HG03520 (cell line): ENCODE data around the gene GJB4.
"Not testable (repeated sequence)": the region's sequence is repeated elsewhere in the genome, so short reads cannot be mapped to it uniquely, and the experiment has no call there.

Experiments
- ATAC-seq: cut with Tn5 transposase; IDR thresholded peaks from one replicate; pipeline ENCODE4 v1.9.1; 2021; ENCODE audit warnings: mild to moderate bottlenecking, moderate library complexity; ENCODE audit not compliant: unreplicated experiment

Gene GJB4

DNA sequence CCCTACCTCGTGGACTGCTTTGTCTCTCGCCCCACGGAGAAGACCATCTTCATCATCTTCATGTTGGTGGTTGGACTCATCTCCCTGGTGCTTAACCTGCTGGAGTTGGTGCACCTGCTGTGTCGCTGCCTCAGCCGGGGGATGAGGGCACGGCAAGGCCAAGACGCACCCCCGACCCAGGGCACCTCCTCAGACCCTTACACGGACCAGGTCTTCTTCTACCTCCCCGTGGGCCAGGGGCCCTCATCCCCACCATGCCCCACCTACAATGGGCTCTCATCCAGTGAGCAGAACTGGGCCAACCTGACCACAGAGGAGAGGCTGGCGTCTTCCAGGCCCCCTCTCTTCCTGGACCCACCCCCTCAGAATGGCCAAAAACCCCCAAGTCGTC, 35.2 kb downstream of the GJB4 start:
- no peak for ATAC-seq

DNA sequence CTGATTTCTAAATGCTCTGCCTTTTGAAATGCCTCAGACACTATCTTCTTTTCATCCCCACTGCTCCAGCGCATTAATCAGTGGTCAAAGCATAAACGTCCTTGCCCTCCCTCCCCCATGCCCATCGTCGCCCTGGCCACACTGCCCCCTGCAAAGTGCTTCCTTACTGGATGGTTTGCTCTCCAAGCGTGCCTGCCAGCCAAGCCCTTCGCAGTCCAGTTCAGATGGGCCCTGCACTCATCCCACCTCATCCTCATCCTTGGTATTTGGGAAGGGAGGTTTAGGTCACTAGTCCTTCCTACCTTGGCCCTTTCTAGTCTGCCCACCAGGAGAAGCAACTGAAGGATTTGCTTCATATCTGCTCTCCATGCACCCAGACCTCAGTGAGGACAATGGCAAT, 36.4 kb downstream of the GJB4 start:
- ATAC-seq, result no peak

DNA sequence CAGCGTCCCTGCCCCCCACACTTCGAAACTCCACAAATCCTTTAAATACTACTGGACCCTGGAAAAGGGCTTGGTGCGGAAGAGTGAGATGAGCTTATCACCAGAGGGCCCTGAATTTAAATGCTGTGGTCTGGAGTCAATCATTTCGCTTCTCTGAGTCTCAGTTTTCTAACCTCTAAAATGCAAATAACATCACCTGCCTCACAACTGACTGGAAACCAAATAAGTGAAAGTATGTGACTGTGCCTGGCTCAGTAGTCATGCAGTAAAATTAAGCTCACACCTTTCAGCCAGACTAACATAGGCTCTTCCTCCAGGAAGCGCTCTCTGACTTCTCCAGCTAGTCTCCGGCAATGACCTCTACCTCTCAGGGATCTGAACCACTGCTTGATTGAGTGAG, 37.5 kb downstream of the GJB4 start:
- no peak for ATAC-seq

DNA sequence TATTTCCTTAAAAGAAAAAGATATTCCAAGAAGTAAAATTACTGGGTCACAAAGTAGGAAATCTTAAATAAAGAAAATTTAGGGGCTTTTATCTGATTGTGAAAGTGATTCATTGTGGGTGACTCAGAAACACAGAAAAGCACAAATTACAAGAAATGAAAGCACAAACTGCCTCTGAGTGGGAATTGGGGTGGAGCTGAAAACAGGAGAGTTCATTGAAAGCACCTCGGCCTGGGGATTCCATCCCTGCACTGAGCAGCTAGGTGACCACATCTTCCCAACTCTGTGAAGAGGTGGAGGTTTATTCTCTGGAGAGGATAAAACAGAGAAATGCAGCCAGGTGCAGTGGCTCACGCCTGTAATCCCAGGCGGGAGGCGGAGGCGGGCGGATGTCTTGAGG, 40.7 kb downstream of the GJB4 start:
- ATAC-seq, result no peak

DNA sequence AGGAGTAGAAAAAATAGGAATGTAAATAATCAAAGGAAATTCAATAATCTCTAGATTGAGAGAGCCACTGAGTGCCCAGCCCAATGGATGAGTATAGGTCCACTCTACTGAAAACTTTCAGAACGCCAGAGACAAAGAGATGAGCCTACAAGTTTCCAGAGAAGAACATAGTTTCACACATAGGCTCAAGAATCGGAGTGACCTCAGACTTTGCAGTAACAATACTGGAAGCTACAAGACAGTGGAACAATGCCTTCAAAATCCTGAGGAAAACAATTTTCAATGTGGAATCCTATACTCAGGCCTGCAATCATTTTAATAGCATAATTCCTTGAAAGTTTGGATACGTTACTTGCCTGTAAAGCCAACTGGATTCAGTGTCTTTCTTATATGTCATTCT, 44.2 kb downstream of the GJB4 start:
- ATAC-seq, result no peak

DNA sequence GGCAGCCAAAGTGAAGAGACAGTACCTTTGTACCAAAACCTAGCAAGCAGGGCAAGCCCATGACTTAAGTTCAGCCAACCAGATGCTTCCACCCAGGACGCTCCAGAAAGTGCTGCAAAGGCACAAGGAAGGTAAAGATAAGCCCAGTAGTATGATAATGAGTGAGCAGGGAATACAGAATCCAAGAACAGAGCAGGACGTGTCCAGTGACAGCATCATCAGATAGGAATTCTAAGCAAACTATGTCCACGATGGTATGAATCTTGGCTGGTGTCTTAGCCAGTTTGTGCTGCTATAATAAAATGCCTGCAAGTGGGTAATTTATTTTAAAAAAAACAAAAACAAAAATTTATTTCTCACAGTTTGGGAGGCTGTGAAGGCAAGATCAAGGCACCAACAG, 46.9 kb downstream of the GJB4 start:
- no peak for ATAC-seq

DNA sequence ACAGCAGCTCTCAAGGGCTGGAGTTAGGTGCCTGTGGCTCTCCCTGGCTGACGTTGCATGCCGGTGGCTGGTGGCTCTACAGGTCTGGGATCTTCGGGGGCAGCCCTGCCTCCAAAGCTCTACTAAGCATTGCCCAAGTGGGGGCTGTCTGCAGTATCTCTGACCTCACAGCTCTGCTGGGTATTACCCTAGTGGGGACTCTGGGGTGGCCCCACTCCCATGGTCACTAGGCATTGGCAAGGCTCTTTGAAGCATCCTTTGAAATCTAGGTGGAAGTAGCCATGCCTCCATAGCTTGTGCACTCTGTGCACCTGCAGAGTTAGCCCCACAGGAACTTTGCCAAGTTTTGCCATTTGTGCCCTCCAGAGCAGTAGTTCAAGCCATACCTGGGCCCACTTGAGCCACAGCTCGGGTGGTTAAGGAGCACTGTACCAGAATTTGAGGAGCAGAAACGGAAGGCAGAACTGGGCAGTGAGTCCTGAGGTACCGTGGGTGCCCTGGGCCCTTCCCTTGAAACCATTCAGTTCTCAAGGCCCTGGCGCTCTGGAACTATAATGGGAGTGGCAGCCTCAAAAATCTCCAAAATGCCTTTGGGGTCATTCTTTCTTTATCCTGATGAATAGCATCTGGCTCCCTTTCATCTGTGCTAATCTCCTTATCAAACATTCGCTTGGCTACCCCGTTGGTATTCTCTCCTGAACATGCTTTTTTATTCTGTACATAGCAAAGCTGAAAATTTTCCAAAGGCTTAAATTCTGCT, 48.7 kb downstream of the GJB4 start:
- no peak for ATAC-seq

DNA sequence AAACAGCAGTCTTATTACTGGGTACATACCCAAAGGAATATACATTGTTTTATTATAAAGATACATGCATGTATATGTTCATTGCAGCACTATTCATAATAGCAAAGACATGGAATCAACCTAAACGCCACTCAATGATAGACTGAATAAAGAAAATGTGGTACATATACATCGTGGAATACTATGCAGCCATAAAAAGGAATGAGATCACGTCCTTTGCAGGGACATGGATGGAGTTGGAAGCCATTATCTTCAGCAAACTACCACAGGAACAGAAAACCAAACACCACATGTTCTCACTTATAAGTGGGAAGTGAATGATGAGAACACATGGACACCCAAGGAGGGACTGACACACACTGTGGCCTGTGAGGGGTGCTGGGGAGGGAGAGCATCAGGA, 51.2 kb downstream of the GJB4 start:
- not testable (repeated sequence) for ATAC-seq
